ENCODE data around the gene TTC3. TPM values are rescaled to one million over a fixed set of nuclear protein-coding genes. Genes with fewer than 3 reads are reported as not detected.

Gene TTC3
- total and polyA plus RNA-seq, 2 of the 13 experiments (the other 11 are each of a cell fraction or from before 2014, with no cell fraction given), result 55.7 to 108 TPM

DNA sequence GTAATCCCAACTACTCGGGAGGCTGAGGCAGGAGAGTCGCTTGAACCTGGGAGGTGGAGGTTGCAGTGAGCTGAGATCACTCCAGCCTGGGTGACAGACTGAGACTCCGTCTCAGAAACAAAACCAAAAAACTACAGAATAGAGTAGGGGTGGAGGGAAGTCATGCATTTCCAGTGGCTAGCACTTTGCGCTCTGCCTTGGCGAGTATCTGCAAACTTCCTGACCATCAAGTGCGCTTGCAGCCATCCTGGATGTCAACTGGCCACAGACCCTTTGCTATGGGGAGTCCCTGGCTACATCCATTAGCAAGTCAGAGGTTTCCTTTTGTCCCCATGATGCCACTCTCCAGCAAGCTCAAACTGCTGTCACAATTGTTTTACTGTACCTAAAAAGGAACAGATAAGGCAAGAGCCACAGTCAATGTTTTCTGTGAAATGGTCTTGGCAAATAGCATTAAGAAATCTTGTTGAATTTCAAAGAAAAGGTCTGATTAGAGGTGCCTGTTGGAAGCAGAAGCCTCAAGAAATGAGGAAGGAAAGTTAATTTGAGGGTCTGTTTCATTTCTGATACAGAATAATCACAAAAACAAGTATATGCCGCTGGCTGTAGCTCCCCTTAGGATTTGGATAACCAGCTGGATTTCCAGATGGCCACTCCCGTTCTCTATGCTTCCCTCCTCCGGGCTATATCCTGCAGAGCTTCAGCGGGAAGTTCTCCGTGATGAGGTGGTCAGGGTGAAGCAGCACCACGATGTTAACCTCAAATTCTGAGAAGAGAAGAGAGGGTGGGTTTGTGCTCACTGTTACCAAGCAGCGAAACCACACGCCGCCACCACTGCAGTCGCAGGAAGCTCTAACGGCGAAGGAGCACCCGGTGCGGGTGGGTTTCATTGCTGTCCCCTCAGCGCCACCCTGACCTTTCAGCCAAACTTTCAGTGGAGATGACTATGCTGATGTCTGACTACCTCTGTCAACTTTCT is 152.1 kb downstream of the TTC3 start:
- Histone ChIP-seq H4K20me1 (ENCODE audit: insufficient read depth, low read length) (no peaks in the 10 kb centered on the region), H3K9me3 (ENCODE audit: low read length) (no peaks in the 10 kb centered on the region), H3K4me1 (ENCODE audit: insufficient read depth, low read length) (peaks cover 14% of the 10 kb centered on the region), H3K79me2 (ENCODE audit: insufficient read depth, low read length) (peaks cover 35% of the 10 kb centered on the region), H3K27me3 (ENCODE audit: control insufficient read depth in 1 of 2, insufficient read depth in 2 of 2, low read length in 2 of 2) (no peaks in the 10 kb centered on the region), H3K27ac (ENCODE audit: extremely low read length, insufficient read depth, low read length) (no peak overlapping the region), H3K4me2 (ENCODE audit: low read depth, low read length) (no peak overlapping the region), H3K36me3 (replicated peaks in 1 of 2; ENCODE audit: control insufficient read depth in 1 of 2, insufficient read depth in 2 of 2, low read length in 2 of 2) (peaks cover 14 to 51% of the 10 kb centered on the region in 2 experiments; a peak in 4 of 5 replicates), H3K9ac (ENCODE audit: insufficient read depth, low read depth, low read length) (no peak overlapping the region), H3K4me3 (replicated peaks in 1 of 3; ENCODE audit: insufficient read depth in 1 of 3, low read depth in 2 of 3, low read length in 3 of 3) (no peak overlapping the region), H2AFZ (ENCODE audit: low read length) (no peak overlapping the region)
- intact Hi-C loops (cut with micrococcal nuclease; ENCODE audit: unreplicated experiment) (loop anchor here (5.0 kb wide), 1 partner anchor 142 kb away; the partner anchor contains the start of gene DYRK1A), in situ Hi-C loops (cut with HindIII; ENCODE audit: extremely low pct_ligation_motif_present, low pct_unique_long_range_greater_than_20kb) (no loop called here)
- CTCF ChIA-PET (ENCODE audit: low intra/inter-chr PET ratio, low total read pairs), result no interaction called here
- POLR2A ChIA-PET, result no interaction called here
- BruUV-seq (replicated peaks), result no TSS peak
- ATAC-seq (no peak), FAIRE-seq (no peak), DNase-seq (ENCODE audit: low spot score) (no peak)
- TF ChIP-seq SETDB1 (CRISPR knock-in tag; IDR thresholded peaks at IDR 0.05; ENCODE audit: borderline replicate concordance) (no peak), ZNF382 (CRISPR knock-in tag; IDR thresholded peaks at IDR 0.05; ENCODE audit: borderline replicate concordance) (no peak), ZNF431 (CRISPR knock-in tag; IDR thresholded peaks at IDR 0.05; ENCODE audit: borderline replicate concordance, low read depth) (no peak), RFXAP (CRISPR knock-in tag; IDR thresholded peaks at IDR 0.05; ENCODE audit: borderline replicate concordance) (no peak), ATF6 (CRISPR knock-in tag; conservative IDR thresholded peaks at IDR 0.05) (no peak), RBAK (CRISPR knock-in tag; IDR thresholded peaks at IDR 0.05) (no peak), KAT7 (CRISPR knock-in tag; IDR thresholded peaks at IDR 0.05; ENCODE audit: borderline replicate concordance) (no peak)
- TF ChIP-seq, protein P1, sequence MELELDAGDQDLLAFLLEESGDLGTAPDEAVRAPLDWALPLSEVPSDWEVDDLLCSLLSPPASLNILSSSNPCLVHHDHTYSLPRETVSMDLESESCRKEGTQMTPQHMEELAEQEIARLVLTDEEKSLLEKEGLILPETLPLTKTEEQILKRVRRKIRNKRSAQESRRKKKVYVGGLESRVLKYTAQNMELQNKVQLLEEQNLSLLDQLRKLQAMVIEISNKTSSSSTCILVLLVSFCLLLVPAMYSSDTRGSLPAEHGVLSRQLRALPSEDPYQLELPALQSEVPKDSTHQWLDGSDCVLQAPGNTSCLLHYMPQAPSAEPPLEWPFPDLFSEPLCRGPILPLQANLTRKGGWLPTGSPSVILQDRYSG (CRISPR knock-in tag; IDR thresholded peaks at IDR 0.05), result no peak
- TF ChIP-seq, protein P2, sequence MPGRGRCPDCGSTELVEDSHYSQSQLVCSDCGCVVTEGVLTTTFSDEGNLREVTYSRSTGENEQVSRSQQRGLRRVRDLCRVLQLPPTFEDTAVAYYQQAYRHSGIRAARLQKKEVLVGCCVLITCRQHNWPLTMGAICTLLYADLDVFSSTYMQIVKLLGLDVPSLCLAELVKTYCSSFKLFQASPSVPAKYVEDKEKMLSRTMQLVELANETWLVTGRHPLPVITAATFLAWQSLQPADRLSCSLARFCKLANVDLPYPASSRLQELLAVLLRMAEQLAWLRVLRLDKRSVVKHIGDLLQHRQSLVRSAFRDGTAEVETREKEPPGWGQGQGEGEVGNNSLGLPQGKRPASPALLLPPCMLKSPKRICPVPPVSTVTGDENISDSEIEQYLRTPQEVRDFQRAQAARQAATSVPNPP (CRISPR knock-in tag; IDR thresholded peaks at IDR 0.05), result no peak
- WGBS (ENCODE audit: low lambda C conversion rate), result 94% methylated on average over 21 of the region's 21 CpGs

Data from HepG2 (cell line).